Inflammatory macrophage (primary cell): ENCODE results near the gene UPF3A.
"Not testable (repeated sequence)": the region's sequence is repeated elsewhere in the genome, so short reads cannot be mapped to it uniquely, and the experiment has no call there.

Source experiments
- DNase-seq, 2 donors: peaks; one replicate each; pipeline ENCODE4 v3.0.0-alpha.2; 2020 to 2022
- total RNA-seq, 18 experiments: gene quantifications; one replicate each; lab custom pipeline; 2026; ENCODE audit warnings: mixed read lengths in 6 of 18, inconsistent platforms in 2 of 18; lab: John Stamatoyannopoulos, UW

The UPF3A gene, protein sequence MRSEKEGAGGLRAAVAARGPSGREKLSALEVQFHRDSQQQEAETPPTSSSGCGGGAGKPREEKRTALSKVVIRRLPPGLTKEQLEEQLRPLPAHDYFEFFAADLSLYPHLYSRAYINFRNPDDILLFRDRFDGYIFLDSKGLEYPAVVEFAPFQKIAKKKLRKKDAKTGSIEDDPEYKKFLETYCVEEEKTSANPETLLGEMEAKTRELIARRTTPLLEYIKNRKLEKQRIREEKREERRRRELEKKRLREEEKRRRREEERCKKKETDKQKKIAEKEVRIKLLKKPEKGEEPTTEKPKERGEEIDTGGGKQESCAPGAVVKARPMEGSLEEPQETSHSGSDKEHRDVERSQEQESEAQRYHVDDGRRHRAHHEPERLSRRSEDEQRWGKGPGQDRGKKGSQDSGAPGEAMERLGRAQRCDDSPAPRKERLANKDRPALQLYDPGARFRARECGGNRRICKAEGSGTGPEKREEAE
- total RNA-seq, result 3.9 to 39.1 (median 20.5) reads per million in 18 experiments

DNA sequence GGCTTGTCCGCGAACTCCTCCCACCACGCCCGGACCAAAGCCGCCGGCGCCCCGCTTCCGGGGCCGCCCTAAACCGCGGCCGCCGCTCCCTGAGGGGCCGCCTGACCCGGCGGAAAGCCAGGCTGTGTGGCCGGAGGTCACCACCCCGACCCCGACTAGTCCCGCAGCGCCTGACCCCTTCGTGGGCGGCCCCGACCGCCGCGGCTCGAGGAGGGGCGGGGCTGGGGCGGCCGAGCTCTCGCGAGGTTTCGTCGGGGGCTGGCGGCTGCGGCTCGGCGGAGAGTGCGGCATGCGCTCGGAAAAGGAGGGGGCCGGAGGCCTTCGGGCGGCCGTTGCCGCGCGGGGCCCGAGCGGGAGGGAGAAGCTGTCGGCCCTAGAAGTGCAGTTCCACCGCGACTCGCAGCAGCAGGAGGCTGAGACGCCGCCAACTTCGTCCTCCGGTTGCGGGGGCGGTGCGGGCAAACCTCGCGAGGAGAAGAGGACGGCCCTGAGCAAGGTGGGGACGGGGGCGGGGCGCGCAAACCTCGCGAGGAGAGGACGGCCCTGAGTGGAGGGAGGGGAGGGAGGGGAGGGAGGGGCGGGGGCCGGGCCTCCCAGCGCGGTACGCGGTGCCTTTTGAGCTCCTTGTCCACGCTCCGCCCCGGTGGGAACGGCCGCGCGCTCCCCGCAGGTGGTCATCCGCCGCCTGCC is at the start of gene UPF3A:
UPF3A (plus strand) TSS at position 251 of the 690 bp plus-strand sequence; CDS start at position 290, 39 bp downstream.
- DNase-seq, result peak; percentile 95 to 97

GRCh38 chr13:114231886-114232285 is 49.5 kb upstream of the UPF3A start:
- DNase-seq, result no peak

- no peak for DNase-seq
These were observed 47.1 kb upstream of the UPF3A start for GRCh38 chr13:114234266-114234644.

DNA sequence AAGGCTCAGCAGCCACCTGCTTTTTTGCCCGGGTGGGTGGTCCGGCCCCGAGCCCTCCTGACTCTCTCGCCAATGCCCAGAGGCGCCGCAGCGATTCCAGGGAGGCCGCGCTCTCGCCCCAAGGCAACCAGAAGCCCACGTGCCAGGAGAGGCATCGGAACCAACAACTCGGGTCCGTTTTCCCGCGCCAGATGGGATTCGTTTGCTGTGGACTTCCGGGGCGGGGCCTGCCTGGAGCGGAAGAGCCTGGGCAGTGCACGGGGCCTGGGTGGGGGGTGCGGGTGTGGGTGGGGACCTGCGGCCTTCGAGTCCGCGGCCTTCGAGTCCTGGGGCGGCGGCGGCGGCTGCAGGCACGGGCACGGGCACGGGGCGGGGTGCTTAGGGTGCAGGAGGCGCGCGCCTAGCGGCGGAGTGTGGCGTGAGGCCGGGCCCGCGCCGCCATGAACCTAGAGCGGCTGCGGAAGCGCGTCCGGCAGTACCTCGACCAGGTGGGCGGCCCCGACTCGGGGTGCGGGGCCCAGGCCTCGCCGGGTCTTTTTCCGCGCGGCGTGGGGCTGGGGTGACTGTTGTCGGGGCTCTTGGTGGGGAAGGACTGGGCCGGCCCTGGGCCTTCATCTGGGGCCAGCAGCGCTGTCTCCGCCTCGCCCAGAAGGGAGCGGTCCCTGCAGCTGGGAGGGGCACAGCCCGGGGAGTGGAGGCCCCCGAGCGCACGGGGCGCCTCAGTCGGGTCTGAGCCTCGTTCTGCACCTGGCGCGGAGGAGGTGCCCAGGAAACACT is 46.6 kb upstream of the UPF3A start, which contains the start of gene CDC16:
CDC16 (plus strand) TSS at position 253 of the 777 bp plus-strand sequence; CDS start at position 441, 188 bp downstream.
- peak; percentile 87 to 93 for DNase-seq

- no peak for DNase-seq
These were observed 45.7 kb upstream of the UPF3A start for GRCh38 chr13:114235697-114236096.

DNA sequence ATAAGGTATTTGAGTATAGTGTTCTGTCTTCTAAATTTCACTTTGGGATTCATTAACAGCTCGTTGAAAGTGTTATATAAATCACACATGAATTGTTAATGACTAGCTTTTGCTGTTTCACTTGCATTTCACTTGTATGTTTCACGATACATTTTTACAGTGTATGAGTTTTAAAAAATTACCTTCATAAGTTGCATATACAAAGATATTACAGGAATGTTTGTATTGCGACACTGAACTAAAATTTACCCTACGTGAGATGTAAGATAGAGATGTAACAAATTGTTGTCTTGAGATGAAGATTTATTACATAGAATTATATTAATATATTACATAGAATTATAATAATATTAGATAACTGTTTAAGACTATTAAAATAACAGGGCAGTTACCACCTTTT is 45.2 kb upstream of the UPF3A start:
- DNase-seq, result no peak

GRCh38 chr13:114237415-114238112 is 43.8 kb upstream of the UPF3A start:
- no peak for DNase-seq

DNA sequence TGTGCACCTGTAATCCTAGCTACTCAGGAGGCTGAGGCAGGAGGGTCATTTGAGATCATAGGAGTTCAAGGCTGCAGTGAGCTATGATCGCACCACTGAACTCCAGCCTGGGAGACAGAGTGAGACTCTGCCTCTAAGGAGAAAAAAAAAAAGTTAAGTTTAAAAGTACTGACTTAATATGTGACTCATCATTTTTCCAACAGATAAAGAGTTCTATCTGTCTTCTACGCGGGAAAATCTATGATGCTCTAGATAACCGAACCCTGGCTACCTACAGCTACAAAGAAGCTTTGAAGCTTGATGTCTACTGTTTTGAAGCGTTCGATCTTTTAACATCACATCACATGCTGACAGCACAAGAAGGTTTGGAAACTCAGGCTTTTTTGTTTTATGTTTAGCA is 39.5 kb upstream of the UPF3A start:
- no peak for DNase-seq

GRCh38 chr13:114243971-114244370 is 37.4 kb upstream of the UPF3A start:
- DNase-seq, result no peak

GRCh38 chr13:114244637-114245036 is 36.8 kb upstream of the UPF3A start:
- no peak for DNase-seq

GRCh38 chr13:114248011-114248410 is 33.4 kb upstream of the UPF3A start:
- no peak for DNase-seq

DNA sequence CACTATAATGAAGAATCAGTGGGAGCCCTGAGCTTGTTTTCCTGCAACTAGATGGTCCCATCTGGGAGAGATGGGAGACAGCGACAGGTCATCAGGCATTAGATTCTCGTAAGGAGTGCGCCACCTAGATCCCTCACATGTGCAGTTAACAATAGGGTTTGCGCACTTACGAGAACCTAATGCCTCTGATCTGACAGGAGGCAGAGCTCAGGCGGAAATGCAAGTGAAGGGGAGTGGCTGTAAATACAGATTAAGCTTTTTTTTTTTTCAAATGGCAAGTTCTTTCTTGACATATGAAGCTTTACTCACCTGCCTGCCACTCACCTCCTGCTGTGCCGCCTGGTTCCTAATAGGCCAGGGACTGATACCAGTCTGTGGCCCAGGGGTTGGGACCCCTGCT is 32.3 kb upstream of the UPF3A start:
- no peak for DNase-seq

DNA sequence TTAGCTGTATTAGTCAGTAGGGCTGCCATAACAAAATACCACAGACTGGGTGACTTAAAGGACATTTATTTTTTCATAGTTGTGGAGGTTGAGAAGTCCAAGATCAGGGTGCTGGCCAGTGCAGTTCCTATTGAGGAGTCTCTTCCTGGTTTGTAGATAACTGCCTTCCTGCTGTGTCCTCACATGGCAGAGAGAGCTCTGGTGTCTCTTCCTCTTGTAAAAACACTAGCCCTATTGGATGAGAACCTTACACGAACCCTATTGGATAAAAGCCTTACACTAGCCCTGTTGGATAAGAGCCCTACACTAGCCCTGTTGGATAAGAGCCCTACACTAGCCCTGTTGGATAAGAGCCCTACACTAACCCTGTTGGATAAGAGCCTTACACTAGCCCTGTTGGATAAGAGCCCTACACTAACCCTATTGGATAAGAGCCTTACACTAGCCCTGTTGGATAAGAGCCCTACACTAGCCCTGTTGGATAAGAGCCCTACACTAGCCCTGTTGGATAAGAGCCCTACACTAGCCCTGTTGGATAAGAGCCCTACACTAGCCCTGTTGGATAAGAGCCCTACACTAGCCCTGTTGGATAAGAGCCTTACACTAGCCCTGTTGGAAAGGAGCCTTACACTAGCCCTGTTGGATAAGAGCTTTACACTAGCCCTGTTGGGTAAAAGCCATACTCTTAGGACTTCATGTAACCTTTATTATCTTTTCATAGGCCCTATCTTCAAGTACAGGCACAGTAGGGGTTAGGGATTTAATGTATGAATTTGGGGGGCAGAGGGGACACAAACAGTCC is 29.6 kb upstream of the UPF3A start:
- DNase-seq, result not testable (repeated sequence)

DNA sequence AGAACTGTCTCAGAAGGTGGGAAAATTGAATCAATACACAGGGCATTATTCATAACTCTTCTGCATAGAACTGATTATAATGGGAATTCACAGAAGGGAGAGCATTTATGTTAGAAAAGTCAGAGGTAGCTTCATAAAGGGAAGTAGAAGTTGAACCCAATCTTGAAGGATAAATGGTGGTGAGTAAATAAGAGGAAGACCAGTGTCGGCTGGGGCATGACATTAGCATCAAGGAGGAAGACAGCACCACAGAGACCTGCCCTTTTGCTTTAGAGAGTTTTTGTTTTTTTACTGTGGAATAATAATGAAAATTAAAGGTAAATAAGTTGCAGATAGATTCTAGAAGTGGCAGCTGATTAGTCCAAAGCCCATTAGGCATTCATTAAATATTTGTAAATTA is 24.9 kb upstream of the UPF3A start:
- DNase-seq, result peak; percentile 24 to 42

DNA sequence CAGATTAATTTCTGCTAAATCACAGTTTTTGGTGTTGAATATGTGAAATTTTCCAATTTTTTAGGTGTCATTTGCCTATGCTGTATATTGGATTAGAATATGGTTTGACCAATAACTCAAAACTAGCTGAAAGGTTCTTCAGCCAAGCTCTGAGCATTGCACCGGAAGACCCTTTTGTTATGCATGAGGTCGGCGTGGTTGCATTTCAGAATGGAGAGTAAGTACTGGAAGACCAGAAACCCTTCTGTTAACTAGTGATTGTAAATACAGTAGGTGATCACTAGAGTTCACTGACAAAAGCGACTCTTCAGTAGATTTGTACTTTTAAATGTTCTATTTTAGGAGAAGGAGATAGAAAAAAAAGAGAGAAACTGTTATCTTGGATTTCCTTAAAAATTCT is 24.4 kb upstream of the UPF3A start:
- DNase-seq, result no peak

DNA sequence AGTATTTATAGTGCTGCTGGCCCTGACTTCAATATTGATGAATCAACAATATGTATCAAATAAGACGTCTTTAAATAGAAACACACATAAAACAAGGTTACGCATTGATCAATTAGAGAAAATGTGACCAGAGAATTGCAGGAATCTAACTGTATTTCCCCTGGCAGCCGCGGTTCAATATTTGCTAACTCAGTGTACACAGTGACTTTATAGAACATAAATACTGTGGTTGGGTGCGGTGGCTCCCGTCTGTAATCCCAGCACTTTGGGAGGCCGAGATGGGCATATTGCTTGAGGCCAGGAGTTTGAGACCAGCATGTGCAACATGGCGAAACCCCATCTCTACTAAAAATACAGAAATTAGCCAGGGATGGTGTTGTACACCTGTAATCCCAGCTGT is 22.8 kb upstream of the UPF3A start:
- no peak for DNase-seq

DNA sequence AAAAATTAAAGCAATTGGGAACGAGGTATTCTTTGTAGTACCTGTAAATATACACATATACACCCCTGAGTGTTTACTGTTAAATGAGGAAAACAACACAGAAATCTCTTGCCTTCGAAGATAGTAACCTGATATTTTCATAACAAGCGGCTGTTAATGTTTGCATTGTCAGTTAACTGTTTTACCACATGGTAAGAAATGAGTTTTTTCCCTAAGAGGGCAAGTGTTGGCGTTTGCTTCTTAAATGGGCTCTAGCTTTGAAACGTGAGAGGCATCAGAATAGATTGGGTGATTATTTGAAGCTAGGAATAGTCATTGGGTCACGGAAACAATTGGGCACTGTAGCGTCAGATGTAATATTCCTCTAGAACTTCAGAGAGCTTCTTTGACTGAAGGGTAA is 22.0 kb upstream of the UPF3A start:
- no peak for DNase-seq

- DNase-seq, result no peak
These were observed 21.4 kb upstream of the UPF3A start for GRCh38 chr13:114259974-114260373.

GRCh38 chr13:114260814-114261213 is 20.6 kb upstream of the UPF3A start:
- no peak for DNase-seq

DNA sequence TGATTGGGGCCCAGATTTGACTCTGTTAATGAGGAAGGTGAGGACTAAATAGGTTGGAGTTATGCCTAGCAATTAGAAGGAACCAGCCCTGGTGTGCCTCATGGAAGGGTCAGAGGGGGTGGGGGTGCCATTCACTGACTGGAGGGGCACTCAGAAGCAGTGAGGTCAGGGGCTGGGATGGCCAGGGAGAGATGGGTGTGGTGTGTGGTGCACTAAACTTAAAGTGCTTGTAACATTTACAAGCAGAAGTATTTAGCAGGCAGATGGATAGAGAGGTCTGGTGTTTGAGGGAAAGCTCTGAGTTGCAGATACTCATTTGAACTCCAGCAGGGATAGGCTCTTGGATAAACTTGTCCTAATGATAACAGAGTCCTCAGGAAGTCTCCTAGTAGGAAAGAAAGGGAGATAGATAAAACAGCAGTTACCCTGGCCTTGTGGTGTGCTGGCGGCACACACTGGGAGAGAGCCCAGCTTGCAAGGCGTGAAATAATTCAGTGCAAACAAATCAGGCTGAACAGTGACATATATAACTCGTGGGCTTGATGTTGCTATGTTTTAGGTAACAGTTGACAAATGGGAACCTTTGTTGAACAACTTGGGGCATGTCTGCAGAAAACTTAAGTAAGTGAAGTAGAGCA is 20.0 kb upstream of the UPF3A start:
- DNase-seq, result no peak

DNA sequence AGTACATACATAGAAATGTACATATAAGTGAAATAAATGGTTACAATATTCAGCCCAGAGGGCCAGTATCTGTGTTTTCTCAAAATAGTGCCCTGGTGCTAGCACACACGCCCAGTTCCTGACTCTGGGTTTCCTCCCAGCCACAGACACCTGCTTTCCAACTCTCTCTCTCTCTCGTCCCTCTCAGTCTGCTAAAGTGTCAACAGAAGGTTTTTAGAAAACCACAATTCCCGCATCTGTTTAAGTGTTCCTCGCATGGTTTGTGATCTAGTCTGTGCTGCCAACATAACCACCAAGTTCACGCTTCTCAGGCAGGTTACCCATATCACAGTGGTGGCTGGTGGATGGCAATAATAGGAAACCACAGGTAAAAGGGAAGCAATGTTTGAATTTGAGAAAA is 17.8 kb upstream of the UPF3A start:
- DNase-seq, result no peak
